H7 (cell line): ENCODE measurements around the gene KIRREL3. TPM values are rescaled to one million over a fixed set of nuclear protein-coding genes. Genes with fewer than 3 reads are reported as not detected.

ENCODE experiments used
- DNase-seq: peaks from one replicate; pipeline ENCODE4 v3.0.0; 2012
- H3K27me3 ChIP-seq: 2 replicates; pipeline ENCODE4 v1.6.0; 2011; ENCODE audit warnings: mild to moderate bottlenecking, low read length; ENCODE audit not compliant: control insufficient read depth, insufficient read depth
- H3K36me3 ChIP-seq: replicated peaks from 2 replicates; pipeline ENCODE4 v1.5.1; 2011; ENCODE audit warnings: low read length; ENCODE audit not compliant: control insufficient read depth, insufficient read depth
- H3K4me3 ChIP-seq: 2 replicates; pipeline ENCODE4 v1.5.1; 2011; ENCODE audit warnings: low read depth, mild to moderate bottlenecking, control low read depth, low read length, moderate library complexity; ENCODE audit not compliant: insufficient read depth
- total RNA-seq: library from RNA; depleted of rRNA; stranded (reverse); fragments of >200 nt; shearing (Covaris generic); gene quantifications from 2 replicates; pipeline ENCODE4 v1.2.3, GENCODE V29; 2014; rRNA removed

Gene KIRREL3
- 0.10 and 0.55 TPM in 2 replicates for total RNA-seq

- no peaks in the 10 kb centered on the region for H3K36me3 ChIP-seq
- DNase-seq = peak; percentile 64
- peaks cover 64% of the 10 kb centered on the region for H3K27me3 ChIP-seq
- H3K4me3 ChIP-seq = peak within 1 kb of the TSS; percentile 32
These were observed at the start of gene KIRREL3 for GRCh38 chr11:127000291-127000968. TSS of gene KIRREL3 (minus strand) at chr11:127000770.

GRCh38 chr11:127050186-127050585 lies 49.6 kb upstream of the KIRREL3 start:
- H3K4me3 ChIP-seq = no peak overlapping the region
- no peak for DNase-seq
- no peaks in the 10 kb centered on the region for H3K36me3 ChIP-seq
- no peaks in the 10 kb centered on the region for H3K27me3 ChIP-seq

GRCh38 chr11:127049486-127049885 lies 48.9 kb upstream of the KIRREL3 start:
- no peak overlapping the region for H3K4me3 ChIP-seq
- H3K36me3 ChIP-seq = no peaks in the 10 kb centered on the region
- no peak for DNase-seq
- H3K27me3 ChIP-seq = no peaks in the 10 kb centered on the region

GRCh38 chr11:127044535-127044934 lies 44.0 kb upstream of the KIRREL3 start:
- Histone ChIP-seq H3K4me3 (no peak overlapping the region), H3K27me3 (no peaks in the 10 kb centered on the region), H3K36me3 (no peaks in the 10 kb centered on the region)
- no peak for DNase-seq

- DNase-seq = no peak
- Histone ChIP-seq H3K27me3 (no peaks in the 10 kb centered on the region), H3K36me3 (no peaks in the 10 kb centered on the region), H3K4me3 (no peak overlapping the region)
These were observed 41.9 kb upstream of the KIRREL3 start for GRCh38 chr11:127042445-127042844.

GRCh38 chr11:127039591-127039990 lies 39.0 kb upstream of the KIRREL3 start:
- no peak for DNase-seq
- Histone ChIP-seq H3K36me3 (no peaks in the 10 kb centered on the region), H3K4me3 (no peak overlapping the region), H3K27me3 (no peaks in the 10 kb centered on the region)

- no peak for DNase-seq
- Histone ChIP-seq H3K27me3 (no peaks in the 10 kb centered on the region), H3K36me3 (no peaks in the 10 kb centered on the region), H3K4me3 (no peak overlapping the region)
These were observed 37.0 kb upstream of the KIRREL3 start for GRCh38 chr11:127037596-127037995.

- Histone ChIP-seq H3K36me3 (no peaks in the 10 kb centered on the region), H3K4me3 (no peak overlapping the region), H3K27me3 (no peaks in the 10 kb centered on the region)
- DNase-seq = no peak
These were observed 36.4 kb upstream of the KIRREL3 start for GRCh38 chr11:127037001-127037400.

- Histone ChIP-seq H3K27me3 (no peaks in the 10 kb centered on the region), H3K4me3 (no peak overlapping the region), H3K36me3 (no peaks in the 10 kb centered on the region)
- no peak for DNase-seq
These were observed 35.3 kb upstream of the KIRREL3 start for GRCh38 chr11:127035824-127036223.

- H3K27me3 ChIP-seq = no peaks in the 10 kb centered on the region
- DNase-seq = no peak
- no peak overlapping the region for H3K4me3 ChIP-seq
- no peaks in the 10 kb centered on the region for H3K36me3 ChIP-seq
These were observed 34.4 kb upstream of the KIRREL3 start for GRCh38 chr11:127034973-127035372.

GRCh38 chr11:127028648-127029047 lies 28.1 kb upstream of the KIRREL3 start:
- Histone ChIP-seq H3K27me3 (peaks cover 2% of the 10 kb centered on the region; the same call in 1 of the 2 replicates), H3K36me3 (no peaks in the 10 kb centered on the region), H3K4me3 (no peak overlapping the region)
- DNase-seq = no peak

GRCh38 chr11:127027789-127028188 lies 27.2 kb upstream of the KIRREL3 start:
- no peak overlapping the region for H3K4me3 ChIP-seq
- no peaks in the 10 kb centered on the region for H3K36me3 ChIP-seq
- H3K27me3 ChIP-seq = peaks cover 2% of the 10 kb centered on the region; the same call in 1 of the 2 replicates
- no peak for DNase-seq

GRCh38 chr11:127027000-127027399 lies 26.4 kb upstream of the KIRREL3 start:
- Histone ChIP-seq H3K27me3 (peaks cover 2% of the 10 kb centered on the region; the same call in 1 of the 2 replicates), H3K36me3 (no peaks in the 10 kb centered on the region), H3K4me3 (no peak overlapping the region)
- DNase-seq = no peak

- Histone ChIP-seq H3K36me3 (no peaks in the 10 kb centered on the region), H3K27me3 (peaks cover 2% of the 10 kb centered on the region; the same call in 1 of the 2 replicates), H3K4me3 (no peak overlapping the region)
- no peak for DNase-seq
These were observed 23.4 kb upstream of the KIRREL3 start for GRCh38 chr11:127023991-127024390.

- no peak for DNase-seq
- Histone ChIP-seq H3K27me3 (no peaks in the 10 kb centered on the region), H3K4me3 (no peak overlapping the region), H3K36me3 (no peaks in the 10 kb centered on the region)
These were observed 18.2 kb upstream of the KIRREL3 start for GRCh38 chr11:127018683-127019279.
